ENCODE data around the gene GRIP1.

- TF ChIP-seq CTCF (IDR thresholded peaks at IDR 0.05; ENCODE audit: extremely low read depth in 1 of 2, insufficient read depth in 1 of 2, low read depth in 1 of 2, low read length in 2 of 2) (no peak), POLR2A (IDR thresholded peaks at IDR 0.05; ENCODE audit: low read depth, low read length) (no peak), EZH2 (IDR thresholded peaks at IDR 0.05; ENCODE audit: borderline replicate concordance, low read depth, low read length, severe bottlenecking) (no peak), FOS (IDR thresholded peaks at IDR 0.05; ENCODE audit: borderline replicate concordance, insufficient read depth, low read length) (no peak), POLR2AphosphoS5 (IDR thresholded peaks at IDR 0.05; ENCODE audit: insufficient read depth, low read depth, low read length) (no peak)
Observed at GRCh38 chr12:66587912-66588311, 91.0 kb downstream of the GRIP1 start.

All from endothelial cell of umbilical vein (primary cell).